NCI-H82 (cell line): ENCODE results near the gene S100PBP.

Source experiments
- DNase-seq: peaks from one replicate; lab custom pipeline; 2025; lab: John Stamatoyannopoulos, UW

The S100PBP gene

DNA sequence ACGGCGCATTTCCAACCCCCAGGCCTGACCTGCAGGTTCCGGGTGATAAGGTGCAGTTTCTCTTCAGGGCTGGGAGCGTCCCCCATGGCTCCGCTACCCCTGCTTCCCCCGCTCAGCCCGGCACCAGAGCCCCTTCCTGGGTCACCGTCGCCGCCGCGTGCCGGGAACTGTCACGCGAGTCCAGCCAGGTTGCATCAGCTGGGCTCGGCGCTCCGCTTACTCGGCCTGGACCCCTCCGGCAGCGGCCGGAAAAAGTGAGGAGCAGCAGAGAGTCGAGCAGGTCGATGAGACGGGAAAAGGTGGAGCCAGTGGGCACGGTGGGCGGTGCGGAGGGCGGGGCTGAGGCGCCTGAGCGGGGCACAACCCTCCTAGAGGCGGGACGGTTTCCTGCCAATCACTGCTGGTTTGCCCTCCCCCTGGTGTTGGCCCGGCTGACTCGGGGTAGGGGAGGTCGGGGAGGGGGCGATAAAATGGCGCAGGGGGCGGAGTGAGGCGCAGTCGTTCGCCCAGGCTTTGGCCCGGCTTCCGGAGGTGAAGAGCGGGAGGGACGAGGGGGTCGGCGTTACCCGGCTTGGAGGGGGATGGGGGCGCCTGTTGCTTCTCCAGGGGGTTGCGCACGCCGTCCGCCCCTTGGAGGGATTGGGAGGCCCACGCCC lies at the start of gene S100PBP, which contains the start of gene YARS1:
Gene S100PBP, plus strand, starts transcription at position 495 of the 656 bp plus-strand sequence. CDS start 8,447 bp downstream, outside the sequence.
Gene YARS1, minus strand, starts transcription at position 200 of the 656 bp plus-strand sequence. Its CDS starts 114 bp downstream, at position 86.
- peak; percentile 99 for DNase-seq

DNA sequence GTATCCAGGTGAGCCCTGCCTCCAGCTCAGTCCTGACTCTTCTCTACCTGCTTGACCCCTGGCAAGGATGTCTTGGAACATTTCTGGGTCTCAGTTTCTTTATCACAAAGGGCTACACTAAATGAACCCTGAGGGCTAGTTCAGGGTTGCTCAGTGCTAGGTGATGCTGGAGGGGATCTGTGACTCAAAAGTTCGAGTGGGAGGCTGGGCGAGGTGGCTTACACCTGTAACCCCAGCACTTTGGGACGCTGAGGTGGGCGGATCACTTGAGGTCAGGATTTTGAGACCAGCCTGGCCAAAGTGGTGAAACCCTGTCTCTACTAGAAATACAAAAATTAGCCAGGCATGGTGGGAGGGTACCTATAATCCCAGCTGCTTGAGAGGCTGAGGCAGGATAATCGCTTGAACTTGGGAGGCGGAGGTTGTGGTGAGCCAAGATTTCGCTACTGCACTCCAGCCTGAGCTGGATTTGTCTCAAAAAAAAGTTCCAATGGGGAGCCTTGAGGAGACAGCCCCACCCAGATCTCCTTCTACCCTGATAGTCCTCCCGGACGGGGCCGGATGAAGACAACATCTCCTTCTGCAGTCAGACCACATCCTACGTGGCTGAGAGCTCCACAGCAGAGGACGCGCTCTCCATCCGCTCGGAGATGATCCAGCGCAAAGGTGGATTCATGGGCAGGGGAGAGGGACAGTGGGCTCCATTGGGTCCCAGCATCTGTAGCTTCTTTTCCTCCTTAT lies 49.2 kb upstream of the S100PBP start:
- peak; percentile 46 for DNase-seq

GRCh38 chr1:32769524-32770220 lies 47.8 kb upstream of the S100PBP start:
- DNase-seq = no peak

DNA sequence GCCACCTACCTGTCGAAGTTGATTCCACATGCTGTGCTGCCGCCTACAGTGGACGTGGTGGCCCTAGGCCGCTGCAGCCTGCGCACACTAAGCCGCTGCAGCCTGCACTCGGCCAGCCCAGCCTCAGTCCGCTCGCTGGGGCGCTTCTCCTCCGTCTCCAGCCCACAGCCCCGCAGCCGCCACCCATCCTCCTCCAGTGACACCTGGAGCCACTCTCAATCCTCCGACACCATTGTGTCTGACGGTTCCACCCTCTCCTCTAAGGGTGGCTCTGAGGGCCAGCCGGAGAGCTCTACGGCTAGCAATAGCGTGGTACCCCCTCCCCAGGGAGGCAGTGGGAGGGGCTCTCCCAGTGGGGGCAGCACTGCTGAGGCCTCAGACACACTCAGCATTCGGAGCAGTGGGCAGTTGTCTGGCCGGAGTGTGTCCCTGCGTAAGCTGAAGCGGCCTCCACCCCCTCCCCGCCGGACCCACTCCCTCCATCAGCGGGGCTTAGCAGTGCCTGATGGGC lies 47.2 kb upstream of the S100PBP start:
- DNase-seq = peak; percentile 55

DNA sequence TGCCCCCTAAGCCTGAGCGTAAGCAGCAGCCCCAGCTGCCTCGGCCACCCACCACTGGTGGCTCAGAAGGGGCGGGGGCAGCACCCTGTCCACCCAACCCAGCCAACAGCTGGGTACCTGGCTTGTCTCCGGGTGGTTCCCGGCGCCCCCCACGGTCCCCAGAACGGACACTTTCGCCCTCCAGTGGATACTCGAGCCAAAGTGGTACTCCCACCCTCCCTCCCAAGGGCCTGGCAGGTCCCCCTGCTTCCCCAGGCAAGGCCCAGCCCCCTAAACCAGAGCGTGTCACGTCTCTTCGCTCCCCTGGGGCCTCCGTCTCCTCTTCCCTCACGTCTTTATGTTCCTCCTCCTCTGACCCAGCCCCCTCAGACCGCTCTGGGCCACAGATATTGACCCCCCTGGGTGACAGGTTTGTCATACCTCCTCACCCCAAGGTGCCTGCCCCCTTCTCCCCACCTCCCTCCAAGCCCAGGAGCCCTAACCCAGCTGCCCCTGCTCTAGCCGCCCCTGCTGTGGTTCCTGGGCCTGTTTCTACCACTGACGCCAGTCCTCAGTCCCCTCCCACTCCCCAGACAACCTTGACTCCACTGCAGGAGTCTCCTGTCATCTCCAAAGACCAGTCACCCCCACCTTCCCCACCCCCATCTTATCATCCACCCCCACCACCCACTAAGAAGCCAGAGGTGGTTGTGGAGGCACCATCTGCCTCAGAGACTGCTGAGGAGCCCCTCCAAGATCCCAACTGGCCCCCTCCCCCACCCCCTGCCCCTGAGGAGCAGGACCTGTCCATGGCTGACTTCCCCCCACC lies 46.5 kb upstream of the S100PBP start:
- DNase-seq = peak; percentile 55

DNA sequence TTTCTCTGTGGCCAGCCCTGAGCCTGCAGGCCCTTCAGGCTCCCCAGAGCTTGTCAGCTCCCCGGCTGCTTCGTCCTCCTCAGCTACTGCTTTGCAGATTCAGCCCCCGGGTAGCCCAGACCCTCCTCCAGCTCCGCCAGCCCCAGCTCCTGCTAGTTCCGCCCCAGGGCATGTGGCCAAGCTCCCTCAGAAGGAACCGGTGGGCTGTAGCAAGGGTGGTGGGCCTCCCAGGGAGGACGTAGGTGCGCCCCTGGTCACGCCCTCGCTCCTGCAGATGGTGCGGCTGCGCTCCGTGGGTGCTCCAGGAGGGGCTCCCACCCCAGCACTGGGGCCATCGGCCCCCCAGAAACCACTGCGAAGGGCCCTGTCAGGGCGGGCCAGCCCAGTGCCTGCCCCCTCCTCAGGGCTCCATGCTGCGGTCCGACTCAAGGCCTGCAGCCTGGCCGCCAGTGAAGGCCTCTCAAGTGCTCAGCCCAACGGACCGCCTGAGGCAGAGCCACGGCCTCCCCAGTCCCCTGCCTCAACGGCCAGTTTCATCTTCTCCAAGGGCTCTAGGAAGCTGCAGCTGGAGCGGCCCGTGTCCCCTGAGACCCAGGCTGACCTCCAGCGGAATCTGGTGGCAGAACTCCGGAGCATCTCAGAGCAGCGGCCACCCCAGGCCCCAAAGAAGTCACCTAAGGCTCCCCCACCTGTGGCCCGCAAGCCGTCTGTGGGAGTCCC lies 45.7 kb upstream of the S100PBP start:
- DNase-seq = peak; percentile 54

- DNase-seq = no peak
Measured at GRCh38 chr1:32772281-32773017, 45.0 kb upstream of the S100PBP start.

DNA sequence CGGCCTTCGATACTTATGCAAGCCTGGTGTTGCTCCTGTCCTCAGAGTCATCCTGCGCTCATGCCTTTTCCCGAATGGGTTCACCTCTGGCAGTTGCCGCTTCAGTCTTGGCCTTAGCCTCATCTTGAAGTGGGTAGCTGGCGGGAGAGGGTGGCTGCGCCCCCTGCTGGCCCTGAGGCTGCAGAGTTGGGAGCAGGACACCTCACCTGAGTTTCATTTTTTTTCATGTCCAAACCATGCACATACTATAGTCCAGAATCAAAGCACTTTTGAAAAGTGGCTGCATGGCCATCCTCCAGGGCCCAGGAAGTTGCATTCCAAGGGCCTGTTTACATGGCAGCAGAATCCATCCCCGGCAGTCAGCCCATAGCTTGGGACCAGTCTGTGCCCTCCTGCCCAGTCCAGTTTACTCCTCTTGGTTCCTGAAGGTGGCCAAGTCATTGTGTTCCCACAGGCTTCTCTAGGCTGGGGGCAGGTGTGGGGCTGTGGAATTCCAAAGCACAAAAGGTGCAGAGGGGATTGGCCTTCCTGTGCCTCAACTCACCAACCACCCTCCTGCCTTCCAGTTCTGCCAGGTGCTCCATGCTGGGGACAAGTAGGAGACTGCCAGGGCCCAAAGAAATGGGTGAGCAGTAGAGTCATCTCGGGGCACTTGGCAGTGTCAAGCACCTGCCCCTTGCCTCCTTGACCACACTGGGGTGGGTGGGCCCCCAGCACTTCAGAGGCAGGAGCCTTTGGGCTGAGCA lies 44.3 kb upstream of the S100PBP start:
- peak; percentile 87 for DNase-seq

DNA sequence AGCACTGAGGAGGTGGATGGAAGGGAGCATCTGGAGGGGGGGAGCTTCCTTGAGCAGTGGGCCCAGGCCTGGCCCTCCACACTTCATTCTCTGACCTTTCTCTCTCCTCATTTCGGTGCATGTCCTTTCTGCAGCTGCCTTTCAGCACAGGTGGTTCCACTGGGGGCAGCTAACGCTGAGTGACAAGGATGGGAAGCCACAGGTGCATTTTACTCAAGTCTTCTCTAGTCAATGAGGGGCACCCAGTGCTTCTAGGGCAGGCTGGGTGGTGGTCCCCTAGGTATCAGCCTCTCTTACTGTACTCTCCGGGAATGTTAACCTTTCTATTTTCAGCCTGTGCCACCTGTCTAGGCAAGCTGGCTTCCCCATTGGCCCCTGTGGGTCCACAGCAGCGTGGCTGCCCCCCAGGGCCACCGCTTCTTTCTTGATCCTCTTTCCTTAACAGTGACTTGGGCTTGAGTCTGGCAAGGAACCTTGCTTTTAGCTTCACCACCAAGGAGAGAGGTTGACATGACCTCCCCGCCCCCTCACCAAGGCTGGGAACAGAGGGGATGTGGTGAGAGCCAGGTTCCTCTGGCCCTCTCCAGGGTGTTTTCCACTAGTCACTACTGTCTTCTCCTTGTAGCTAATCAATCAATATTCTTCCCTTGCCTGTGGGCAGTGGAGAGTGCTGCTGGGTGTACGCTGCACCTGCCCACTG lies 43.5 kb upstream of the S100PBP start:
- peak; percentile 40 for DNase-seq

DNA sequence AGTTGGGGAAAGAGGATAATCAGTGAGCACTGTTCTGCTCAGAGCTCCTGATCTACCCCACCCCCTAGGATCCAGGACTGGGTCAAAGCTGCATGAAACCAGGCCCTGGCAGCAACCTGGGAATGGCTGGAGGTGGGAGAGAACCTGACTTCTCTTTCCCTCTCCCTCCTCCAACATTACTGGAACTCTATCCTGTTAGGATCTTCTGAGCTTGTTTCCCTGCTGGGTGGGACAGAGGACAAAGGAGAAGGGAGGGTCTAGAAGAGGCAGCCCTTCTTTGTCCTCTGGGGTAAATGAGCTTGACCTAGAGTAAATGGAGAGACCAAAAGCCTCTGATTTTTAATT lies 43.0 kb upstream of the S100PBP start:
- DNase-seq = no peak

- DNase-seq = no peak
Measured at GRCh38 chr1:32774950-32775634, 42.4 kb upstream of the S100PBP start.

- DNase-seq = no peak
Measured at GRCh38 chr1:32775640-32776337, 41.7 kb upstream of the S100PBP start.

- no peak for DNase-seq
Measured at GRCh38 chr1:32779242-32779641, 38.2 kb upstream of the S100PBP start.

- DNase-seq = no peak
Measured at GRCh38 chr1:32780005-32780404, 37.4 kb upstream of the S100PBP start.

- no peak for DNase-seq
Measured at GRCh38 chr1:32780628-32781234, 36.7 kb upstream of the S100PBP start.

DNA sequence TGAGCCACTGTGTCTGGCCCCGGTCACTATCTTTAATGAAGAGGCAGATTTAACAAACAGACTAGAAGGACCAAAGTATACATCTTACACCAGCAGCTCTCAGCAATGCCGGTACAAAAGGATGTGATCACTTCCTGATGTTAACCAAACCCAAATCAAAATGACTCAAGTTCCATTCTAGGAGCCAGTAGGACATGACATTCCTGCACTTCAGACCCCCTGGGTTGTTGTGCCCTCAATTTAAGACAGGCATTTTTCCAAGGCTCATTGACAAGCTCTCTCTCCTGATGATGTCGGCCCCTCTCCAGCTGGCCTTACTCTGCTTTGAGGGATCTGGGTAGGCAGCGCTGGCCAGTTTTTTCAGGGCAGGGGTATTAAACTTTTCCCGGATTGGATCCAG lies 35.4 kb upstream of the S100PBP start:
- DNase-seq = no peak

DNA sequence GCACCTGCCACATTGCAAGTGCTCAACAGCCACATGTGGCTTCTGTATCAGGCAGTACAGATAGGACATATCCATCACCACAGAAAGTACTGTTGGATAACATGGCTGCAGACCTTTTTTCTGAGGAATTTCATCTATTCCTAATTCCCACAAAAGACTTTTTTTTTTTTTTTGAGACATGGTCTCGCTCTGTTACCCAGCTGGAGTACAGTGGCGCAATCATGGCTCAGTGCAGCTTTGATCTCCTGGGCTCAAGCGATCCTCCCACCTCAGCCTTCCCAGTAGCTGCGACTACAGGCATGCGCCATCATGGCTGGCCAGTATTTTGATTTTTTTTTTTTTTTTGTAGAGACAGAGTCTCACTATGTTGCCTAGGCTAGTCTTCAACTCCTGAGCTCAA lies 33.6 kb upstream of the S100PBP start:
- DNase-seq = no peak
